Activated CD4-positive, alpha-beta T cell treated with anti-CD3 and anti-CD28 coated beads for 36 hours (primary cell): ENCODE measurements around the gene SDC1. TPM values are rescaled to one million over a fixed set of nuclear protein-coding genes. Genes with fewer than 3 reads are reported as not detected.

Source experiments
- ATAC-seq: fragments of 200-7000 bp; cut with Tn5 transposase; one replicate; pipeline ENCODE4 v1.10.0; 2021; ENCODE audit warnings: mild to moderate bottlenecking, moderate library complexity
- CTCF ChIA-PET: fragments of 350-600 bp; sonication (Branson Sonifier 250); formaldehyde crosslinking; loops from one replicate; lab custom pipeline; 2021; ENCODE audit warnings: antibody characterized with exemption; lab: Charles Lee
- POLR2A ChIA-PET: fragments of 350-600 bp; sonication (Branson Sonifier 250); formaldehyde crosslinking; loops from one replicate; lab custom pipeline; 2021; ENCODE audit warnings: antibody characterized with exemption, inconsistent platforms; lab: Charles Lee
- DNase-seq: peaks from one replicate; pipeline ENCODE4 v3.0.0-alpha.2; 2020
- H3K27ac Mint-ChIP-seq: one replicate; pipeline ENCODE4 v1.8.0; 2021; ENCODE audit warnings: mixed read lengths
- H3K27me3 Mint-ChIP-seq: one replicate; pipeline ENCODE4 v1.8.0; 2021; ENCODE audit warnings: mixed read lengths
- H3K36me3 Mint-ChIP-seq: one replicate; pipeline ENCODE4 v1.8.0; 2021; ENCODE audit warnings: low read depth, mixed read lengths
- H3K4me1 Mint-ChIP-seq: one replicate; pipeline ENCODE4 v1.8.0; 2021; ENCODE audit warnings: mixed read lengths
- H3K4me3 Mint-ChIP-seq: one replicate; pipeline ENCODE4 v1.8.0; 2021; ENCODE audit warnings: mild to moderate bottlenecking, moderate library complexity, mixed read lengths
- H3K9me3 Mint-ChIP-seq: one replicate; pipeline ENCODE4 v1.8.0; 2021; ENCODE audit warnings: low read depth, mixed read lengths
- intact Hi-C, 2 experiments: fragments of 100-400 bp; cut with DNase I in 1 of 2; cut with micrococcal nuclease in 1 of 2; formaldehyde crosslinking; loops; one replicate each; pipeline versions ENCODE4 v1.14.2 to v1.15.1; 2022 to 2024; cut with DNase I, micrococcal nuclease
- total RNA-seq, 2 experiments: library from RNA; stranded (reverse); gene quantifications; one replicate each; pipeline ENCODE4 v1.2.3, GENCODE V29; 2021

The SDC1 gene
- total RNA-seq, 2 experiments from 2014 or later, result 0.23 TPM; not detected in 1

DNA sequence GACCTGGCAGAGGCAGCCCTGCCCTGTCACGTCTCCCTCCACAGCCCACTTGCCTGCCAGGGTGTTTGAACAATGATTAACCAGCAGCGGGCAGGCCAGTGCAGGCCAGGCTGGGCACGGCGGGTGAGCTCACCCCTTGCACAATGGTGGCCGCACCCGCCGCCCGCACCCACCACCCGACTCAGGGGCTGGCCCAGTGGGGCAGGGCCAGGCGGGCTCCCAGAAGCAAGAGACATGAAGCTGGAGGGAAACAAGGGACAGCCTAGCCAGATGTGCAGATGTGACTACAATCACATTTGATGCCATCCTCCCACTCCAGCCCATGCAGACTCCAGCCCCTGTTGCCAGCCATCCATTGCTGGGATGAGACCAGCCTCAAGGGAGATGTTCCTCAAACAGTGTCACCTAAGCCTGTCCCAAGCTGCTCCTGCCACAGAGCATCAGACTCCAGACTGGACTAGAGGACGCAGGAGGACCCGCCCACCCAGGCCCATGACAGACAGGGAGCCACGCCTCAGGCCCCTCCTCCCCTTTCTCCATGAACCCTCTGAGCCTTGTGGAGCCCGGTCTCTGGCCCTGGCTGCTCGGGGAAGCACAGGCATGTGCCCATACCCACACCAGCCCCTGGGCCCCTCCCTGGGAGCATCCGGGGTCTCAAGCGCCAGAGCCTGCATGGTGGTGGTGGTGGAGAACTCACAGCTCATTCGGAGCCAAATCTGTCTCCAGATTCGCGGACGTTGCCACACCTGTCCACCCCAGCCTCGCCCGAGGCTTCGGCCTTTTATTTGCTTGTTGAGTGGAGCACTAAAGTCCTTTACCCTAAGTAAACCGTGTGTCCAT is 45.0 kb downstream of the SDC1 start:
- Mint-ChIP-seq H3K27me3 (peaks cover 2% of the 10 kb centered on the region), H3K9me3 (no peaks in the 10 kb centered on the region), H3K4me1 (no peaks in the 10 kb centered on the region), H3K27ac (no peak overlapping the region), H3K36me3 (no peaks in the 10 kb centered on the region), H3K4me3 (no peak overlapping the region)
- DNase-seq (no peak), ATAC-seq (no peak)
- POLR2A ChIA-PET, result no interaction called here
- intact Hi-C loops, result no loop called here
- CTCF ChIA-PET, result interaction anchor here (0.7 to 1.0 kb wide), 2 partner anchors 22 to 42 kb away, joined by 3 read pairs; no protein-coding TSS in a partner anchor

GRCh38 chr2:20179466-20179754 is 45.5 kb downstream of the SDC1 start:
- no peaks in the 10 kb centered on the region for H3K36me3 Mint-ChIP-seq
- H3K4me1 Mint-ChIP-seq, result no peaks in the 10 kb centered on the region
- intact Hi-C loops, result no loop called here
- ChIA-PET CTCF (no interaction called here), POLR2A (no interaction called here)
- no peaks in the 10 kb centered on the region for H3K9me3 Mint-ChIP-seq
- ATAC-seq (no peak), DNase-seq (no peak)
- no peak overlapping the region for H3K4me3 Mint-ChIP-seq
- no peak overlapping the region for H3K27ac Mint-ChIP-seq
- H3K27me3 Mint-ChIP-seq, result peaks cover 2% of the 10 kb centered on the region

DNA sequence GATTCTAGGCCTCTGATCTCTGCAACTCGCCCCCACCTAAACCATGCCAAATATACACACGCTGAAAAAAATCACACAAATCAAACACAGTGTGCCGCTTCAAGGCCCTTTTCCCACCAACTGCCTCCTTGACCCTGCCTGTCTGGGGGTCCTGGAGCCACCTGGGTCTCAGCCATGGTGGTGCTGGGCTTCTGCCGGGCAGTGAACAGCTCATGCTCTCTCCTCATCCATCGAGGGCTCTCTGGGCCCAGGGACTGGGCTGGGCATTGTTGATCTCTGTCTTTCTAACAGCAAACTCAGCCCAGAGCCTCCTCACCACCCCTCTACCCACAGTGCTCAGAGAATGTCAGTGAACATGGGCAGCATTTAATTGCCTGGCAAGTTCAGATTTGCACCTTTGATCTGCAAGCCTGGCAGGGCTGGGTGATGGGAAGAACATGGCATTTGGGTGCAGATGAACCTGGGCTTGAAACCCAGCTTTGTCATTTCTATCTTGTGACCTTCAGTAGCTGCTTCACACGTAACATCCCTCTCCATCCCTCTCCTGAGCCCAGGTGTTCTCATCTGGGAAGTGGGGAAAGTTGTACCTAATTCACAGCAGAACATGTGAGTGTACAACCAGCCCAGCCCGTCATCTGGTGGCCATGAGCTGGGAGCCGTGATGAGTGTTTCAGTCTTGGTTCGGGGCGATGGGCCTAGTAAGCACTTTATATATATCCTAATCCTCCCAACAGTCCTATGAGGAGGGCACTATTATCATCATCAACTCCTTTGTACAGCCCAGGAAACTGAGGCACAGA is 46.1 kb downstream of the SDC1 start:
- Mint-ChIP-seq H3K9me3 (no peaks in the 10 kb centered on the region), H3K4me3 (no peak overlapping the region), H3K27ac (no peak overlapping the region), H3K4me1 (no peaks in the 10 kb centered on the region), H3K36me3 (no peaks in the 10 kb centered on the region), H3K27me3 (peaks cover 2% of the 10 kb centered on the region)
- intact Hi-C loops, result no loop called here
- no peak for ATAC-seq
- ChIA-PET POLR2A (no interaction called here), CTCF (interaction anchor here (0.8 kb wide), 1 partner anchor 11 kb away, joined by 3 read pairs; no protein-coding TSS in a partner anchor)
- no peak for DNase-seq

GRCh38 chr2:20178249-20178607 is 46.7 kb downstream of the SDC1 start:
- H3K4me3 Mint-ChIP-seq, result no peak overlapping the region
- no peak overlapping the region for H3K27ac Mint-ChIP-seq
- intact Hi-C loops, result no loop called here
- H3K4me1 Mint-ChIP-seq, result no peaks in the 10 kb centered on the region
- CTCF ChIA-PET, result interaction anchor here (0.8 kb wide), 1 partner anchor 10 kb away, joined by 3 read pairs; no protein-coding TSS in a partner anchor
- POLR2A ChIA-PET, result no interaction called here
- DNase-seq (no peak), ATAC-seq (no peak)
- peaks cover under 1% of the 10 kb centered on the region for H3K27me3 Mint-ChIP-seq
- H3K36me3 Mint-ChIP-seq, result no peaks in the 10 kb centered on the region
- H3K9me3 Mint-ChIP-seq, result no peaks in the 10 kb centered on the region

- DNase-seq (no peak), ATAC-seq (no peak)
- ChIA-PET POLR2A (no interaction called here), CTCF (no interaction called here)
- no peaks in the 10 kb centered on the region for H3K27me3 Mint-ChIP-seq
- H3K27ac Mint-ChIP-seq, result no peak overlapping the region
- H3K9me3 Mint-ChIP-seq, result no peaks in the 10 kb centered on the region
- no peaks in the 10 kb centered on the region for H3K36me3 Mint-ChIP-seq
- H3K4me1 Mint-ChIP-seq, result no peaks in the 10 kb centered on the region
- no peak overlapping the region for H3K4me3 Mint-ChIP-seq
- intact Hi-C loops, result no loop called here
These were observed 47.2 kb downstream of the SDC1 start for GRCh38 chr2:20177556-20178248.

DNA sequence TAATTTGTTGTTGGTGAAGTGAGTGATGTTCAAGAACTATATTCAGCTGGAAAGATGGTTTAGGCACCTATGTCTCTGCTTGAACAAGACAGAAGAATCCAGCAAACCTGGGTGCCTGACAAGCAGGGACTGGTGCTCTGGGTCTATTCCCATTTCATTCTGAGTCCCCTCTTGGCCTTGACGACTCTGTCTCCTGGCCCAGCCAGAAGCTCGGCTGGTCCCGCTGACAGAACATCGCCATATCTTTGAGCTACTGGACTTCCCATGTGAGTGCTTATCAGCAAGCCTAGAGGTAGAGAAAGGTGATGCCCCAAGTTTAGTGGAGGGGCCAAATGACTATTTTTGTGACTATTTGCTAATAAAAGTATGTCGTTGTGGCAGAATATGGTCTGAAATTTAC is 48.2 kb downstream of the SDC1 start:
- H3K36me3 Mint-ChIP-seq, result no peaks in the 10 kb centered on the region
- CTCF ChIA-PET, result no interaction called here
- ATAC-seq (no peak), DNase-seq (no peak)
- intact Hi-C loops, result no loop called here
- H3K27ac Mint-ChIP-seq, result no peak overlapping the region
- H3K9me3 Mint-ChIP-seq, result no peaks in the 10 kb centered on the region
- POLR2A ChIA-PET, result no interaction called here
- no peaks in the 10 kb centered on the region for H3K27me3 Mint-ChIP-seq
- no peaks in the 10 kb centered on the region for H3K4me1 Mint-ChIP-seq
- no peak overlapping the region for H3K4me3 Mint-ChIP-seq

DNA sequence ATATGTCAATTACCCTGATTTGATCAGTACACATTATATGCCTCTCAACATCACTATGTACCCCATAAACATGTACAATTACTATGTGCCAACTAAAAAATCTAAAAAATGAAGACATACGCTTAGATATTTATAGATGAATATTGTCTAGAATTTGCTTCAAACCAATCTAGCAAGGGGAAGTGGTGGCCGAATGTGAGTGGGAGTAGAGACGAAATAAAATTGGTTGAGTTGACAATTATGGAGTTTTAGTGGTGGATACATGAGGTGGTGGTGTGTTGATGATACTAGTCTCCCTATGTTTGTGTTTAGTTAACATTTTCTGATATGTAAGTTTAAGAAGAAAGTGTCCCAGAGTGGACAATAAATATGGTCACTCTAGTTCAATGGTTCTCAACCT is 49.0 kb downstream of the SDC1 start:
- POLR2A ChIA-PET, result no interaction called here
- no peaks in the 10 kb centered on the region for H3K4me1 Mint-ChIP-seq
- no peak overlapping the region for H3K27ac Mint-ChIP-seq
- ATAC-seq, result no peak
- CTCF ChIA-PET, result interaction anchor here (0.5 to 0.6 kb wide), 2 partner anchors 247 to 843 kb away, joined by 3 to 4 read pairs; no protein-coding TSS in a partner anchor
- H3K36me3 Mint-ChIP-seq, result no peaks in the 10 kb centered on the region
- intact Hi-C loops, result no loop called here
- H3K9me3 Mint-ChIP-seq, result no peaks in the 10 kb centered on the region
- H3K4me3 Mint-ChIP-seq, result no peak overlapping the region
- no peaks in the 10 kb centered on the region for H3K27me3 Mint-ChIP-seq
- DNase-seq, result no peak

DNA sequence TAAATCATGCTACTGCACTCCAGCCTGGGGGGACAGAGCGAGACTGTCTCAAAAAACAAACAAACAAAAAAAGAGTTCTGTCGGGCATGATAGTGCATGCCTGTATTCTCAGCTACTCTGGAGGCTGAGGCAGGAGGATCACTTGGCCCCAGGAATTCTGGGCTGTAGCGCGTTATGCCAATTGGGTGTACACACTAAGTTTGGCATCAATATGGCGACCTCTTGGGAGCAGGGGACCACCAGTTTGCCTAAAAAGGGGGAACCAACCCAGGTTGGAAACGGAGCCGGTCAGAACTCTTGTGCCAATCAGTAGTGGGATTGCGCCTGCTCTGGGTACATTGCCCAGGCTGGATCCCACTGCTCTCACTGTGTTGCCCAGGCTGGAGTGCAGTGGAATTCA is 49.7 kb downstream of the SDC1 start:
- ChIA-PET POLR2A (no interaction called here), CTCF (interaction anchor here (0.7 kb wide), 1 partner anchor 35 kb away, joined by 3 read pairs; no protein-coding TSS in a partner anchor)
- Mint-ChIP-seq H3K36me3 (no peaks in the 10 kb centered on the region), H3K4me1 (no peaks in the 10 kb centered on the region), H3K27ac (no peak overlapping the region), H3K27me3 (no peaks in the 10 kb centered on the region), H3K4me3 (no peak overlapping the region), H3K9me3 (no peaks in the 10 kb centered on the region)
- intact Hi-C loops, result no loop called here
- DNase-seq, result no peak
- ATAC-seq, result no peak

DNA sequence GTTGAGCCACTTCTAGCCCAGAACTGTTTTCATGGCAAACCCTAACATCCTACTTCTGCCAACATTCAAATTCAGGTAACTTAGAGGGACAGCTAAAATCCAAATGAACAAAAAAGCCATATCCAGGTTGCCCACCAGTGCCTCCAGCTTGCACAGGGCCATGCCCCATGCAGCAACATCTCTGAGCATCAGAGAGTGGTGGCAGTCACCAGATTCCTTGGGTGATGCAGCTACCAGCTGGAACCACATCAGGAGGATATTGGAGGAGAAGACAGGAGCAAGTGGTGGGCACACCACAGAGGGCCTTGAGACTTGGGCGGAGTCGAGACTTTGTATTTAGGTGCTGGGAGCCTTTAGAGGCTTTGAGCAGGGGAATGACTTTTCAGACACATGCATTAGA is 50.5 kb downstream of the SDC1 start:
- H3K27ac Mint-ChIP-seq, result no peak overlapping the region
- no peak for ATAC-seq
- no peaks in the 10 kb centered on the region for H3K36me3 Mint-ChIP-seq
- H3K4me1 Mint-ChIP-seq, result no peaks in the 10 kb centered on the region
- no peaks in the 10 kb centered on the region for H3K9me3 Mint-ChIP-seq
- no peak overlapping the region for H3K4me3 Mint-ChIP-seq
- intact Hi-C loops, result no loop called here
- no peak for DNase-seq
- CTCF ChIA-PET, result no interaction called here
- POLR2A ChIA-PET, result interaction anchor here (0.5 kb wide), 1 partner anchor 49 kb away, joined by 3 read pairs; no protein-coding TSS in a partner anchor
- H3K27me3 Mint-ChIP-seq, result no peaks in the 10 kb centered on the region

DNA sequence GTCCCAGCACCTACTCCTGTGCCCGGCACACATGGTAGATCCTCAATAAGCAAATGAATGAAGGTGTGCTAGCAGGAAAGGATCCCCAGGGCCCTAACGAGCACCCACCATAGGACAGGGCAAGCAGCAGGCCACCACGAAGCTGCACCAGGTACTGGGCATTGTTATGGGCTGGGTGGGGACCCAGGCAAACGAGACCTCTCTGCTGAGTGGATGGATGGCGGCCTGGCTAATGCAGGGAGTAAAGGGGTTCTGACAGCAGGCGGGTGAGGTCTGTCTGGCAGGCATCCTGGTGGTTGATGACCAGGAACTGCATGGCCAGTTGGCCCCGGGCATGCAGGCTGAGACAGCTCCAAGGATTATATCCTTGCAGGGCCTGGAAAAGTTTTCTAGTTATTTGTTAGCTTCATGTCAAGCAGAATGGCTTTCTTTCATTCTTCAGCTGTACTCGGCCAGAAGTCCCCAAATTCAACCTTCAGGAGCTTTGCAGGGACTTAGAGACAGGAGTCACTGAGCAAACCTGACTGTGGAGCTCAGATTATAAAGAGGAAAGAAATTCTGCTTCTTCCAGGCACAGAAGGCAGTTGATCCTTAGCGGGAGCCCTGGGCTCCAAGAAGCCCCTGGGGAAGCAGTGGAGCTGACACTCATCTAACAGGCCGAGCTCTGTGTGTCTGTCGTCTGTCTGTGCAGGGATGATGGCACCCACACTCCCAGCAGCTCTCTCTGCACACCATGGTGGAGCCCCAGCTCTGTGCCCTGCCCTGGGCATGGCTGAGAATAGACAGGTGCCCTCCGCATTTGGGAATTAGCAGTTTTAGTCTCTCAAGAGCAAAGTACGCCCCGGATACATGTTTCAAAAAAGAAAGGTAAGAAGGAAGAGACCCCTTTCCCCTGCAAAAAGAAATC is 51.2 kb downstream of the SDC1 start:
- Mint-ChIP-seq H3K9me3 (no peaks in the 10 kb centered on the region), H3K36me3 (no peaks in the 10 kb centered on the region), H3K27ac (no peak overlapping the region), H3K27me3 (no peaks in the 10 kb centered on the region), H3K4me3 (no peak overlapping the region), H3K4me1 (no peaks in the 10 kb centered on the region)
- CTCF ChIA-PET, result no interaction called here
- DNase-seq (no peak), ATAC-seq (no peak)
- intact Hi-C loops, result no loop called here
- POLR2A ChIA-PET, result interaction anchor here (0.5 kb wide), 1 partner anchor 48 kb away, joined by 3 read pairs; no protein-coding TSS in a partner anchor

- H3K4me1 Mint-ChIP-seq, result no peaks in the 10 kb centered on the region
- no peaks in the 10 kb centered on the region for H3K9me3 Mint-ChIP-seq
These were observed 51.9 kb downstream of the SDC1 start for GRCh38 chr2:20173064-20173463.

More at GRCh38 chr2:20173064-20173463, 51.9 kb downstream of the SDC1 start:
- intact Hi-C loops, result no loop called here
- DNase-seq, result no peak
- Mint-ChIP-seq H3K27ac (no peak overlapping the region), H3K4me3 (no peak overlapping the region), H3K36me3 (no peaks in the 10 kb centered on the region), H3K27me3 (no peaks in the 10 kb centered on the region)
- no peak for ATAC-seq
- CTCF ChIA-PET, result no interaction called here
- POLR2A ChIA-PET, result no interaction called here
